NCI-H524 (cell line): ENCODE results near the gene KIAA0930.

ENCODE experiments used
- DNase-seq, 2 experiments: peaks; one replicate each; lab custom pipeline; 2025; lab: John Stamatoyannopoulos, UW

KIAA0930 gene

DNA sequence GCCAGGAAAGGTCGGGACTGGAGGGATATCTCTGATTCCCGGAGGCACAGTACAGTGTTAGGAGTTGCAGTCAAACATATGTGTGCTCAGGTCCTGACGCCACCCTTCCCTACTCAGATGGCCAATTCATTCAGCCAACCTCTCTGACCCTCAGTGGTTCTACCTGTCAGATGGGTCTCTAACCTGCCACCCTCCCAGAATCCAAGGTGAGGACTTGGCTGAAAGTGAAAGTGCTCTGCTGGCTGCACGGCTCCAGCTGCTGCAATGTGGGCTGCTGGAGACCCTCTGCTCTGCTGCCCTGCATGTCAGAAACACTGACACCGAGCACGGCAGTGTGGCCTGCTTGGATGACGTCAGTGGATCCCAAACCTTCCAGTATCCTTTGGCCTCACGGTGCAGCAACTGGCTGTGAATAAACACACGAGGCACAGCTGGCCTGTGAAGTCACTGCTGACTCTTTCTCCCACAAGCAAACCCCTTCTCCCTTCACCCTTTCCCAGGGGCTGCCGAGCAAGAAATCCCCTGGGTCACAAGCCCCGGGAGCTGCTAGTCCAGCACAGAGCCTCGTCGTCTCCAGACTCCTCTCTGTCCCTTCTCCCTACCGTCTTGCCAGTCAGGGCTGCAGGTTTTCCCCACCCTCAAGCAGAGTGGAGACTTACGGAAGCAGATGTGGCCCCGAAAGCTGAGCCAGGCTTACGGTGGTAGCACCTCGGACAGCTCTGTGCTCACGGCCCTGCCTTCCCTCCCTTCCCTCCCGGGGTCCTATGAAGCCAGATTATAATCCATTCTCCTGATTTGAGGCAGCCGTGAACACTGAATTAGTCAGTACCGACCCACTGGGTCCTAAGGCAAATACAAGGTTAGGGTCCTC, 24.3 kb downstream of the KIAA0930 start:
- peak in 1 of 2 experiments; percentile 33 for DNase-seq

GRCh38 chr22:45212992-45213751, 27.5 kb downstream of the KIAA0930 start:
- DNase-seq, result no peak

GRCh38 chr22:45212306-45212709, 28.4 kb downstream of the KIAA0930 start:
- peak in 1 of 2 experiments; percentile 33 for DNase-seq

DNA sequence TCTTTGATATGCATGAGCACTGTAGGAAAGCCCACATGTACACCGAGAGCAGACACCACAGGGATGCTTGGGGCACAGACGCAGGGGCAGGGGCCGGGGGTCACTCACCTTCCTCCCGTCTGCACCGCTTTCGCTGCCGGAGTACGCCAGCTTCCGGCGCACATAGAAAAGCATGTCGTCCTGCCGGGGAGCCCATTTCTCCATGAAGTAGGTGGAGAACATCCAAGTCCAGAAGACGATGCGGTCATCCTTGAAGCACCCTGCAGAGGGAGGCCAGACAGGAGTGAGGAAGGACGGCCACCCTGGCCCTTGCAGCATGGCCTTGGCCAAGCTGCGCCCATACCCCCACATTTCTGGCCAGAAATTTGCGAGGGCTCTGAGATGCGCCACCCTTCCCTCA, 28.8 kb downstream of the KIAA0930 start:
- no peak for DNase-seq

DNA sequence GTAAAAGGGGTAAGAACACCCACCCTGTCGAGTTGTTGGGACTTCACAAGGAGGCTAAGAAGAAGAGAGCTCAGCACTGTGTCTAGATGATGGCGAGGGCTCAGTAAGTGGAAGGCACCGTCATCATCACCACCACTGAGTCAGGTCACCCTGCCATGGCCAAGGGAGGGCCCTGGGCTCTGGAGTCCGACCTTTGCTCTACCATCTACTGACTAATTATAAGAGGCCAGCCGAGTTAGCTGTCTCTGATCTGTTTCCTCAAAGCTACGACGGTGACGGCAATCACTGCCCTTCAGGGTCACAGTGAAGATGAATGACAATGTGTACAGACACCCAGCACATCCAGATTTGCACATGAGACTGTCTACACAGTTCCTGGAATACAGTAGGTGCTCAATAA, 29.3 kb downstream of the KIAA0930 start:
- no peak for DNase-seq

GRCh38 chr22:45210991-45211390, 29.7 kb downstream of the KIAA0930 start:
- DNase-seq, result no peak

GRCh38 chr22:45210577-45210976, 30.1 kb downstream of the KIAA0930 start:
- DNase-seq, result no peak

- no peak for DNase-seq
Measured at GRCh38 chr22:45210174-45210573, 30.5 kb downstream of the KIAA0930 start.

- peak; percentile 63 to 82 for DNase-seq
Measured at GRCh38 chr22:45208993-45209838, 31.5 kb downstream of the KIAA0930 start.

- DNase-seq, result no peak
Measured at GRCh38 chr22:45208696-45208992, 32.0 kb downstream of the KIAA0930 start.

DNA sequence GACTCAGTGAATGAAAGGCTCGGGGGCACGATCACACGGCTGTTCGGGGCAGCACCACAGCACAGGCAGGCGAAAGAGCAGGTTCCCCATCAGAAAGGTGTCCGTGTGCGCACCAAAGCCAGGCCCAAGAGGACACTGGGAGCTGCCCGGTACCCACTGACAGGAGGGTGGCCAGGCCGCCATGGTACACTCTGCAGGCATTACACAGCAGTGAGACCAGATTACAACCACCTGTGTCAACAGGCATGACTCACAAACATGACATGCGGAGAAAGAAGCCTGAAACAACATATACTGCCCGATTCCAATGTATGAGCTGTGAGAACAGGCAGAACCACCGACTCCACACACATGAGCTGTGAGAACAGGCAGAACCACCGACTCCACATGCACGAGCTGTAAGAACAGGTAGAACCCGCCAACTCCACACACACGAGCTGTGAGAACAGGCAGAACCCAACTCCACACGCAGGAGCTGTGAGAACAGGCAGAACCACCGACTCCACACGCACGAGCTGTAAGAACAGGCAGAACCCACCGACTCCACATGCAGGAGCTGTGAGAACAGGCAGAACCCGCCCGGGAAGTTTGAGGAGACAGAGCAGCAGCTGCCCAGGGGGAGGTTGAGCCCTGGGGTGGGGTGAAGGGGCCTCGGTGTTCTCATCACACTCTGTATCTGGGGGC, 32.6 kb downstream of the KIAA0930 start:
- no peak for DNase-seq

GRCh38 chr22:45207533-45207932, 33.2 kb downstream of the KIAA0930 start:
- no peak for DNase-seq

- DNase-seq, result no peak
Measured at GRCh38 chr22:45206233-45206632, 34.5 kb downstream of the KIAA0930 start.

DNA sequence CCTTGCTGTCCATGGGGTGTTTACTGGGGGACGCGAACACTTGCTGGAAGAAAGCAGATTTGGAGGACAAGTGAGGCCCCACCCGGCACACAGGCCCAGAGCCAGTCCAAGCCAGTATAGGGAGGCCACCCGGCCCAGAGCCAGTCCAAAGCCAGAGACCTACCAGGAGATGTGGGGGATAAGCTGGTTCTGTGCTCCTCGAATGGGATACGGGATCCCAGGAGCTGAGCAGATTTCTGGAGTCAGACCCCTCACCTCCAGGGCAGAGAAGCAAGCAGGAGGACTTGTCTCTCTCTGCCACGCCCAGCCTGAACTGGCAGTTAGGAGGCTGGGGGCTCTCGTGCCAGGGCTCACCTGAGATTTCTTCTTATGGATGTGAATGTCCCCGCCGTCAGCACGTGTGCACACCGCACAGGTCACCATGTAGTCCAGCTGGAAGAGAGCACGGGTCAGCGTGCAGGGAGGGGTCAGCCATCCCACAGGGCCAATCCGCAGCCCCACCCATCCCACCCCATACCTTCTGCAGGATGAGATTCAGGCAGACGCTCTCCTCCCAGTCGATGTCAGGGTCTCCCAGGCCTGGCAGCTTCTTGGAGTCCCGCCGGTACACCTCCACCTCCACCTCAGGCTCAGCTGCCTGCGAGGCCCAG, 35.3 kb downstream of the KIAA0930 start:
- no peak for DNase-seq

DNA sequence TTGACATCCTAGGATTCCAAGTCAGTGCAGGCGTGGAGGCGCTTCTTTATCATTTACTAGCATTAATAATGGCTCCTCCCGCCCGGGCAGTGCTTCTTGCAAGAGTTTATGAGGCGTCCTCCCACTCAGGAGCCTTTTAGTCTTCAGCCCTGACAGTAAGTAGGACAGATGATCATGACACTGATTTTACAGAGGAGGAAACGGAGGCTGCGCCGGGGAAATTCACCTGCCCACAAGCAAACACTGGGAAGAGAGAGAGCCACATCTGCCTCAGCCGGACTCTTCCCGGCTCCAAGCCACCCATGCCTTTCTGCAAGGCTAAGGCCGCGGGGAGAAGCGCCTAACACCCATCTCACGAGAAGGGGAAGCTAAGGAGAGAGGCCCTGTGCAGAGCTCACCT, 35.9 kb downstream of the KIAA0930 start:
- no peak for DNase-seq

DNA sequence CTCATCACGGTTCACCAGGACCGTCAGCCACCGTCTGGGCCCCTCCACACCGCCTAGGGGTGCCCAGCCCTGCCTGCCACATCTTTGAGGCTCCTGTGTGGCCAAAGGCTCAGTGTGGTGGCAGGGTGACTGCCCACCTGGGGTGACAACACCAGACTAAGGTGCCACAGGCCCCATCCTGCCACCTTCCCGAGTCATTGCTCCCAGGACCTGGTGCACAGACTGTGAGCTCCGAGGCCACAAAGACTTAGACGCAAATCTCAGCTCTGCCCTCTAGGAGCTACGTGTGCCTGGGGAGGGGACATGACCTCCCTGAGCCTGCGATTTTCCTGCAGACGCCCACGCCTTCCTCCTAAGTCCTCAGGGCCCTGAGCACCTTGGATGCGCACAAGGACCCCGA, 36.5 kb downstream of the KIAA0930 start:
- DNase-seq, result no peak

DNA sequence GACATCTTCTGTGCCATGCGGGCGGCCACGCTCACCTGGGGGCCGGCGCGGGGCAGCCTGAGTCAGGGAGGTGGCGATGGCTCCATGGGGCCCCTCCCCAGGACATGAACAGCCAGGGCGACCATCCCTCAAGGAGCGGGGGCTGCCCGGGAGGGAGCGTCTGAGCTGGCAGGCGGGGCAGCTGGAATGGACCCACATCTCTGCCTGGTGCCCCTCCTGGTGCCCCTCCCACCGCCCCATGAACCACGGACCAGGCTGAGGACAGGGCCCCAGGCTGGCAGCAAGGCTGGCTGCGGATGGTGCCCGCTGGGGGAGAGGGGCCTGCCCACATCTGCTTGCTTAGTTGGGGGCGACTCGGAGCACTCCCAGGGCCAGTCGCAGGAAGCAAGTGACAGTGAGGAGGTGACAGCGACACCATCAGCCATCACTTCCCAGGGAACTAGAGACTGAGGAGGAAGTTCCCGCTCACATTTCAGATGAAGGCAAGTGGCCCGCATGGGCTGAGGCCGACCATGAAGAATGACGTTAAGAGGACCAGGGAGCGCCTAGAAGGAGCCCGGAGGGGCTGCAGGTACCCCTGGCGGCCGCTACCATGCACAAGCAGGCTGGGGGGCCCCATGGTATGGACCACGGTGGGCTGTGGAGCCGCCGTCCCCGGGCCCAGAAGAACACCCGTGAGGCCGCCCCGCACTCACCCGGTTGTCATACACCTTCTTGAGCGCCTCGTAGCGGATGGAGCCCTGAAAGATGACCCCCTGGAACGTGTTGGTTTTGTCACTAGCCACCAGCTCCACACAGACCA, 37.3 kb downstream of the KIAA0930 start:
- no peak for DNase-seq

DNA sequence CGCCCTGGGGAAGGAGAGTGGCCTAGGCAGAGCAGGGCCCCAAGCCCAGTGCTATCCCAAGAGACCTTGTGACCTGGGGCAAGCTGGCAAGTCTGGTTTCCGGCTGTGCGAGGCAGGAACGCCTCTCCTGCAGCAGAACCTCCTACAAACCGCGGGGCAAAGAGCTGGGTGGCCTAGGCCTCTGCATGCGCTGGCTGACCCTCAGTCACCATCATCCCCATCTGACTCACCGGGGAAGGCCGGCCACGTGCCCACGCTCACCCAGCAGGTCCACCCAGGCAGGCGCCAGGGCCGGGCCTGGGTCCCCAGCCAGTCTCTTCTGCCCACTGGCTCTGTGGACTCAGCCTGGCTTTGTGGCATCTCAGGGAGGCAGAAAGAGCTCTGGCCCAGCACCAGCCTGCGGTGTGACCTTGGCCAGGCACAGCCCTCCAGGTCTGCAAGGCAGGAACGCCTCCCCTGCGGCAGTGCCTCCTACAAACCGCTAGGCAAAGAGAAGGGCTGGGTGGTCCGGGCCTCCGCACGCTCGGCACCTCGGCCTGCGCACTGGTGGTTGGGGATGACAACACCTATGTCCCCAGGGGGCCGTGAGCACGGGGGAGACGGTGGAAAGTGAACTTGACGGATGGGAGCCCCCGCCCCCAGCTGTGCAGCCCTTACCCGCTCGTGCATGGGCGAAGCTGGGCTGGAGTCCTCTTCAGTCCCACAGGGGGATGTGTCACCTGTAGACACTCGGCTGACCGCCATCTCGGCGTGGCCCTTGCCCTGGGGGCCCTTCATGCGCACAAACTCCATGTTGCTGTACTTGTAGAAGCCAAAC, 38.2 kb downstream of the KIAA0930 start:
- DNase-seq, result no peak

DNA sequence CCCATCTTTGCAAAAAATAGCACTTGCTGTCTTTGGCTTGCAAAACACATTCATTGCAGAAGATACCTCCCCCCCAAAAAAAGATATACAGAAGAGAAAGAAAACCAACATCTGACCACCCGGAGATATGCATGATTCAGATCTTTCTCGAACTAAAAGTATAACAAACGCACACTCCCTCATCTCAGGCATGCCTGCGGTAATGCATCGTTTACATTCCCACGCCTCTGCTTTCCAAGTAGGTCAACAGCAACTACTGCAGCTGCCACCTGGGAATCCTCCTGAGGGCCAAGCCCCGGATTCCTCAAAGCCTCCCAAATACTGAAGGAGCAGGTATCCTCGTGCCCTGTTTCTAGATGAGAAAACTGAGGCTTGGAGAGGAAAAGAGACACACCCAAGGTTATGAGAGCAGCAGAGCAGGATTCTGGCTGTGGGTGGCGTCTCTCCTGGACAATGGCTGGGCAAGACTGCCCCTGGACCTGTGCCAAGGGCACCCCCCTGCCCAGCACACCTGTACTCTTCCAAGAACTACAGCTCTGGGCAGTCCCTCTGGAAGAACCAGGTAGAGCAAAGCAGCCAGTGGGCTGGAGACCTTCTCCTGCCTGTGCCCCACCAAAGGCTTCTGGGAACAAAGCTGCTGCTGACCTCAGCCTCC, 38.9 kb downstream of the KIAA0930 start:
- no peak for DNase-seq
